K562 (cell line): ENCODE data around the gene ABCG1.

Experiments
- ESRRA ChIP-seq: fragments of 450-650 bp; IDR thresholded peaks from 2 replicates; pipeline ENCODE4 v1.6.1; 2014; ENCODE audit warnings: low read depth, mild to moderate bottlenecking, moderate library complexity, borderline replicate concordance
- MXI1 ChIP-seq: IDR thresholded peaks from 2 replicates; pipeline ENCODE4 v1.6.1; 2011; ENCODE audit warnings: low read depth, mild to moderate bottlenecking, improper control_type of control experiment, low read length
- TCF7L2 ChIP-seq: fragments of 150-350 bp; IDR thresholded peaks from 2 replicates; pipeline ENCODE4 v1.6.1; 2016; ENCODE audit warnings: low read depth, mild to moderate bottlenecking, low read length, moderate library complexity

DNA sequence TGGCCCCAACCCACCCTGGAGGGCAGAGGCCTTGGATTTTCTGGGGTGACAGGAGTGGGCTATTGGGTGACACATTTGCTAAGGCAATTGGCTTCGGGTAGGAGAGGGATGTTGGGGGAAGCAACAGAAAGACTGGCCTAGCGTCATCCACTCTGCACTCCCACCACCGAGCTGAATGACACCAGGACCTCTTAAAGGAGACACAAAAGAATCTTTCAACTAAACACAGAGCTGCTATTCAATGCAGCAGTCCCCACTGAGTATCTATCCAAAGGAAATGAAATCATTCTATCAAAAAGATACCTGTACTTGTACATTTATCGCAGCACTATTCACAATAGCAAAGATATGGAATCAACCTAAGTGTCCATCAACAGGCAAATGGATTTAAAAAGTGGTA lies 125.7 kb downstream of the ABCG1 start:
- TF ChIP-seq TCF7L2 (no peak), ESRRA (no peak), MXI1 (no peak)
